ENCODE results near the gene TMEM52.

DNA sequence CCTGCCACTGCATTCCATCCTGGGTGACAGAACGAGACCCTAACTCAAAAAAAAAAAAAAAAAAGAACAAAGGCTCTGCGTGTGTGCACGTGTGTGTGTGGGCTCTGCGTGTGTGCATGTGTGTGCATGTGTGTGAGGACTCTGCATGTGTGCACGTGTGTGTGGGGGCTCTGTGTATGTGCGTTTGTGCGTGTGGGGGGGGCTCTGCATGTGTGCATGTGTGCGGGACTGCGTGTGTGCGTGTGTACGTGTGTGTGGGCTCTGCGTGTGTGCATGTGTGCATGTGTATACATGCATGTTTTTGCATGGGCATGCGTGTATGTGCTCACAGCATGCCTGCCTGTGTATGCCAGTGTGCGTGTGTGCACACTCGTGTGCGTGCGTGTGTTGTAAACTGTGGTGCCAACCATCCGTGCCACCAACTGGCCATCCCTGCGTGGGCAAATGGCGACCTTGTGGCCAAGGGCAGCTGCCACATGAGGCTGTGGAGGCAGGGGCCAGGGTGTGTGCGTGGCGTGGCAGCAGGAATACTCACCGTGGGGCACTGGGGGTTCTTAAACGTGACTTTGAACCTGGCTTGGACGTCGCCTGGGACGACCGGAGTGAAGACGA, 26.8 kb upstream of the TMEM52 start:
- TF ChIP-seq, protein P1, sequence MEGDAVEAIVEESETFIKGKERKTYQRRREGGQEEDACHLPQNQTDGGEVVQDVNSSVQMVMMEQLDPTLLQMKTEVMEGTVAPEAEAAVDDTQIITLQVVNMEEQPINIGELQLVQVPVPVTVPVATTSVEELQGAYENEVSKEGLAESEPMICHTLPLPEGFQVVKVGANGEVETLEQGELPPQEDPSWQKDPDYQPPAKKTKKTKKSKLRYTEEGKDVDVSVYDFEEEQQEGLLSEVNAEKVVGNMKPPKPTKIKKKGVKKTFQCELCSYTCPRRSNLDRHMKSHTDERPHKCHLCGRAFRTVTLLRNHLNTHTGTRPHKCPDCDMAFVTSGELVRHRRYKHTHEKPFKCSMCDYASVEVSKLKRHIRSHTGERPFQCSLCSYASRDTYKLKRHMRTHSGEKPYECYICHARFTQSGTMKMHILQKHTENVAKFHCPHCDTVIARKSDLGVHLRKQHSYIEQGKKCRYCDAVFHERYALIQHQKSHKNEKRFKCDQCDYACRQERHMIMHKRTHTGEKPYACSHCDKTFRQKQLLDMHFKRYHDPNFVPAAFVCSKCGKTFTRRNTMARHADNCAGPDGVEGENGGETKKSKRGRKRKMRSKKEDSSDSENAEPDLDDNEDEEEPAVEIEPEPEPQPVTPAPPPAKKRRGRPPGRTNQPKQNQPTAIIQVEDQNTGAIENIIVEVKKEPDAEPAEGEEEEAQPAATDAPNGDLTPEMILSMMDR (IDR thresholded peaks at IDR 0.05; ENCODE audit: low read depth, low read length, missing input control): no peak
- TF ChIP-seq, protein P2, sequence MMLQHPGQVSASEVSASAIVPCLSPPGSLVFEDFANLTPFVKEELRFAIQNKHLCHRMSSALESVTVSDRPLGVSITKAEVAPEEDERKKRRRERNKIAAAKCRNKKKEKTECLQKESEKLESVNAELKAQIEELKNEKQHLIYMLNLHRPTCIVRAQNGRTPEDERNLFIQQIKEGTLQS (IDR thresholded peaks at IDR 0.05): no peak
- no peak for TF ChIP-seq GABPA (IDR thresholded peaks at IDR 0.05 in 1 of 2, conservative IDR thresholded peaks at IDR 0.05 in 1 of 2)
- no peak for TF ChIP-seq SP1 (IDR thresholded peaks at IDR 0.05)
- TF ChIP-seq, protein P3, sequence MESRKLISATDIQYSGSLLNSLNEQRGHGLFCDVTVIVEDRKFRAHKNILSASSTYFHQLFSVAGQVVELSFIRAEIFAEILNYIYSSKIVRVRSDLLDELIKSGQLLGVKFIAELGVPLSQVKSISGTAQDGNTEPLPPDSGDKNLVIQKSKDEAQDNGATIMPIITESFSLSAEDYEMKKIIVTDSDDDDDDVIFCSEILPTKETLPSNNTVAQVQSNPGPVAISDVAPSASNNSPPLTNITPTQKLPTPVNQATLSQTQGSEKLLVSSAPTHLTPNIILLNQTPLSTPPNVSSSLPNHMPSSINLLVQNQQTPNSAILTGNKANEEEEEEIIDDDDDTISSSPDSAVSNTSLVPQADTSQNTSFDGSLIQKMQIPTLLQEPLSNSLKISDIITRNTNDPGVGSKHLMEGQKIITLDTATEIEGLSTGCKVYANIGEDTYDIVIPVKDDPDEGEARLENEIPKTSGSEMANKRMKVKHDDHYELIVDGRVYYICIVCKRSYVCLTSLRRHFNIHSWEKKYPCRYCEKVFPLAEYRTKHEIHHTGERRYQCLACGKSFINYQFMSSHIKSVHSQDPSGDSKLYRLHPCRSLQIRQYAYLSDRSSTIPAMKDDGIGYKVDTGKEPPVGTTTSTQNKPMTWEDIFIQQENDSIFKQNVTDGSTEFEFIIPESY (IDR thresholded peaks at IDR 0.05): no peak
- no peak for TF ChIP-seq FOXA1 (IDR thresholded peaks at IDR 0.05)
- TF ChIP-seq, protein P4, sequence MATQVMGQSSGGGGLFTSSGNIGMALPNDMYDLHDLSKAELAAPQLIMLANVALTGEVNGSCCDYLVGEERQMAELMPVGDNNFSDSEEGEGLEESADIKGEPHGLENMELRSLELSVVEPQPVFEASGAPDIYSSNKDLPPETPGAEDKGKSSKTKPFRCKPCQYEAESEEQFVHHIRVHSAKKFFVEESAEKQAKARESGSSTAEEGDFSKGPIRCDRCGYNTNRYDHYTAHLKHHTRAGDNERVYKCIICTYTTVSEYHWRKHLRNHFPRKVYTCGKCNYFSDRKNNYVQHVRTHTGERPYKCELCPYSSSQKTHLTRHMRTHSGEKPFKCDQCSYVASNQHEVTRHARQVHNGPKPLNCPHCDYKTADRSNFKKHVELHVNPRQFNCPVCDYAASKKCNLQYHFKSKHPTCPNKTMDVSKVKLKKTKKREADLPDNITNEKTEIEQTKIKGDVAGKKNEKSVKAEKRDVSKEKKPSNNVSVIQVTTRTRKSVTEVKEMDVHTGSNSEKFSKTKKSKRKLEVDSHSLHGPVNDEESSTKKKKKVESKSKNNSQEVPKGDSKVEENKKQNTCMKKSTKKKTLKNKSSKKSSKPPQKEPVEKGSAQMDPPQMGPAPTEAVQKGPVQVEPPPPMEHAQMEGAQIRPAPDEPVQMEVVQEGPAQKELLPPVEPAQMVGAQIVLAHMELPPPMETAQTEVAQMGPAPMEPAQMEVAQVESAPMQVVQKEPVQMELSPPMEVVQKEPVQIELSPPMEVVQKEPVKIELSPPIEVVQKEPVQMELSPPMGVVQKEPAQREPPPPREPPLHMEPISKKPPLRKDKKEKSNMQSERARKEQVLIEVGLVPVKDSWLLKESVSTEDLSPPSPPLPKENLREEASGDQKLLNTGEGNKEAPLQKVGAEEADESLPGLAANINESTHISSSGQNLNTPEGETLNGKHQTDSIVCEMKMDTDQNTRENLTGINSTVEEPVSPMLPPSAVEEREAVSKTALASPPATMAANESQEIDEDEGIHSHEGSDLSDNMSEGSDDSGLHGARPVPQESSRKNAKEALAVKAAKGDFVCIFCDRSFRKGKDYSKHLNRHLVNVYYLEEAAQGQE (IDR thresholded peaks at IDR 0.05): no peak
- no peak for TF ChIP-seq NR2F2 (IDR thresholded peaks at IDR 0.05)
